Measurements from ENCODE around the gene PAGR1.

GRCh38 chr16:29805232-29806098, 10.5 kb upstream of the PAGR1 start:
- TF ChIP-seq, protein P1, sequence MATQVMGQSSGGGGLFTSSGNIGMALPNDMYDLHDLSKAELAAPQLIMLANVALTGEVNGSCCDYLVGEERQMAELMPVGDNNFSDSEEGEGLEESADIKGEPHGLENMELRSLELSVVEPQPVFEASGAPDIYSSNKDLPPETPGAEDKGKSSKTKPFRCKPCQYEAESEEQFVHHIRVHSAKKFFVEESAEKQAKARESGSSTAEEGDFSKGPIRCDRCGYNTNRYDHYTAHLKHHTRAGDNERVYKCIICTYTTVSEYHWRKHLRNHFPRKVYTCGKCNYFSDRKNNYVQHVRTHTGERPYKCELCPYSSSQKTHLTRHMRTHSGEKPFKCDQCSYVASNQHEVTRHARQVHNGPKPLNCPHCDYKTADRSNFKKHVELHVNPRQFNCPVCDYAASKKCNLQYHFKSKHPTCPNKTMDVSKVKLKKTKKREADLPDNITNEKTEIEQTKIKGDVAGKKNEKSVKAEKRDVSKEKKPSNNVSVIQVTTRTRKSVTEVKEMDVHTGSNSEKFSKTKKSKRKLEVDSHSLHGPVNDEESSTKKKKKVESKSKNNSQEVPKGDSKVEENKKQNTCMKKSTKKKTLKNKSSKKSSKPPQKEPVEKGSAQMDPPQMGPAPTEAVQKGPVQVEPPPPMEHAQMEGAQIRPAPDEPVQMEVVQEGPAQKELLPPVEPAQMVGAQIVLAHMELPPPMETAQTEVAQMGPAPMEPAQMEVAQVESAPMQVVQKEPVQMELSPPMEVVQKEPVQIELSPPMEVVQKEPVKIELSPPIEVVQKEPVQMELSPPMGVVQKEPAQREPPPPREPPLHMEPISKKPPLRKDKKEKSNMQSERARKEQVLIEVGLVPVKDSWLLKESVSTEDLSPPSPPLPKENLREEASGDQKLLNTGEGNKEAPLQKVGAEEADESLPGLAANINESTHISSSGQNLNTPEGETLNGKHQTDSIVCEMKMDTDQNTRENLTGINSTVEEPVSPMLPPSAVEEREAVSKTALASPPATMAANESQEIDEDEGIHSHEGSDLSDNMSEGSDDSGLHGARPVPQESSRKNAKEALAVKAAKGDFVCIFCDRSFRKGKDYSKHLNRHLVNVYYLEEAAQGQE (IDR thresholded peaks at IDR 0.05; ENCODE audit: insufficient read depth in 1 of 2, low read depth in 2 of 2, low read length in 2 of 2), result 0 out of 4 replicates have a peak, but pooled peaks have one; percentile 30 to 42
- TF ChIP-seq POLR2AphosphoS5 (IDR thresholded peaks at IDR 0.05; ENCODE audit: low read depth, low read length), result peak; percentile 81
- peak; percentile 81 for TF ChIP-seq TAF1 (IDR thresholded peaks at IDR 0.05; ENCODE audit: borderline replicate concordance, insufficient read depth, low read length)
- peak; percentile 47; the same call in 1 of the 2 replicates for TF ChIP-seq SIN3A (IDR thresholded peaks at IDR 0.05; ENCODE audit: borderline replicate concordance, insufficient read depth, low read length)
- no peak for TF ChIP-seq FOXP2 (optimal IDR thresholded peaks at IDR 0.05; ENCODE audit: borderline replicate concordance, extremely low read depth, extremely low read length, insufficient read depth)

All from PFSK-1 (cell line).